ENCODE data around the gene EML4.

- no peak for TF ChIP-seq CTCF (optimal IDR thresholded peaks at IDR 0.05 in 1 of 3, IDR thresholded peaks at IDR 0.05 in 1 of 3, conservative IDR thresholded peaks at IDR 0.05 in 1 of 3; ENCODE audit: extremely low read depth in 1 of 3, insufficient read depth in 2 of 3, low read length in 3 of 3)
- TF ChIP-seq EZH2 (IDR thresholded peaks at IDR 0.05; ENCODE audit: low read length) = no peak
These were observed 160.6 kb downstream of the EML4 start for GRCh38 chr2:42329736-42330135.

Measured in keratinocyte (primary cell).